K562 (cell line): ENCODE results near the gene CAPZA1. TPM values are rescaled to one million over a fixed set of nuclear protein-coding genes. Genes with fewer than 3 reads are reported as not detected.

Experiments
- ARID2 ChIP-seq: fragments of 450-650 bp; IDR thresholded peaks from 2 replicates; pipeline ENCODE4 v1.6.1; 2017; ENCODE audit warnings: antibody characterized with exemption, mild to moderate bottlenecking
- CREB3L1 ChIP-seq: fragments of 450-650 bp; IDR thresholded peaks from 2 replicates; pipeline ENCODE4 v1.6.1; 2014; ENCODE audit warnings: low read depth, mild to moderate bottlenecking, moderate library complexity, borderline replicate concordance
- FOXJ3 ChIP-seq: sonication (generic); formaldehyde crosslinking; IDR thresholded peaks from 2 replicates; pipeline ENCODE4 v1.4.0; 2020; ENCODE audit warnings: mild to moderate bottlenecking, missing genetic modification reagents
- HMGN3 ChIP-seq: IDR thresholded peaks from 2 replicates; pipeline ENCODE4 v1.6.1; 2011; ENCODE audit warnings: borderline replicate concordance, low read depth, mild to moderate bottlenecking, mixed read lengths, low read length; ENCODE audit not compliant: insufficient read length; ENCODE audit errors: extremely low read depth
- IRF2 ChIP-seq: sonication (generic); formaldehyde crosslinking; IDR thresholded peaks from 2 replicates; pipeline ENCODE4 v1.8.1; 2022; ENCODE audit warnings: mild to moderate bottlenecking, missing genetic modification reagents
- MEIS2 ChIP-seq: fragments of 450-650 bp; IDR thresholded peaks from 2 replicates; pipeline ENCODE4 v1.6.1; 2014; ENCODE audit warnings: mild to moderate bottlenecking; ENCODE audit not compliant: partially characterized antibody
- NCOA4 ChIP-seq: fragments of 450-650 bp; IDR thresholded peaks from 2 replicates; pipeline ENCODE4 v1.6.1; 2018; ENCODE audit warnings: mild to moderate bottlenecking; ENCODE audit not compliant: partially characterized antibody
- NFATC3 ChIP-seq: fragments of 450-650 bp; IDR thresholded peaks from 2 replicates; pipeline ENCODE4 v1.6.1; 2017; ENCODE audit warnings: mild to moderate bottlenecking
- NUFIP1 ChIP-seq: fragments of 450-650 bp; IDR thresholded peaks from 2 replicates; pipeline ENCODE4 v1.6.1; 2018; ENCODE audit not compliant: partially characterized antibody
- SREBF2 ChIP-seq: sonication (generic); formaldehyde crosslinking; IDR thresholded peaks from 2 replicates; pipeline ENCODE4 v1.4.0; 2020; ENCODE audit warnings: mild to moderate bottlenecking, missing genetic modification reagents
- SRSF9 ChIP-seq: fragments of 200-400 bp; formaldehyde crosslinking; IDR thresholded peaks from 2 replicates; pipeline ENCODE4 v1.6.1; 2017; ENCODE audit warnings: low read depth, low read length, borderline replicate concordance
- U2AF2 ChIP-seq: fragments of 200-400 bp; formaldehyde crosslinking; optimal IDR thresholded peaks from 2 replicates; pipeline ENCODE3; 2017; ENCODE audit warnings: low read depth, mild to moderate bottlenecking, low read length
- ZFP91 ChIP-seq: sonication (generic); formaldehyde crosslinking; IDR thresholded peaks from 2 replicates; pipeline ENCODE4 v1.8.0; 2022; ENCODE audit warnings: mild to moderate bottlenecking, missing genetic modification reagents
- ZMIZ1 ChIP-seq, 2 experiments: fragments of 150-350 bp in 1 of 2; IDR thresholded peaks; 2 replicates each; pipeline ENCODE4 v1.6.1; 2012 to 2016; ENCODE audit warnings: low read depth in 2 of 2, low read length in 2 of 2, mild to moderate bottlenecking in 1 of 2, moderate library complexity in 1 of 2
- ZNF146 ChIP-seq: IDR thresholded peaks from one replicate; pipeline ENCODE4 v1.6.1; 2018; ENCODE audit warnings: missing compliant biosample characterization; ENCODE audit not compliant: unreplicated experiment
- ZNF184 ChIP-seq: sonication (generic); formaldehyde crosslinking; IDR thresholded peaks from 2 replicates; pipeline ENCODE4 v1.5.0; 2020; ENCODE audit warnings: missing genetic modification reagents
- ZNF24 ChIP-seq: fragments of 450-650 bp; IDR thresholded peaks from 2 replicates; pipeline ENCODE4 v1.6.1; 2016
- ZNF280A ChIP-seq: fragments of 450-650 bp; IDR thresholded peaks from 2 replicates; pipeline ENCODE4 v1.6.1; 2018; ENCODE audit warnings: mild to moderate bottlenecking, low read depth; ENCODE audit not compliant: partially characterized antibody
- ZNF584 ChIP-seq: fragments of 200-800 bp; sonication (Bioruptor generic); IDR thresholded peaks from 2 replicates; pipeline ENCODE4 v1.6.1; 2016; ENCODE audit warnings: low read depth, mild to moderate bottlenecking, missing genetic modification characterization, missing compliant biosample characterization
- ZNF76 ChIP-seq: fragments of 250-450 bp; sonication (Bioruptor Pico); IDR thresholded peaks from 2 replicates; pipeline ENCODE4 v1.4.0; 2020; ENCODE audit warnings: mild to moderate bottlenecking, moderate library complexity, borderline replicate concordance
- polyA plus RNA-seq, 8 experiments: library from polyadenylated mRNA; depleted of rRNA in 4 of 8; stranded (reverse) in 5 of 8; unstranded in 3 of 8; fragments of >200 nt; fragmentation: Nextera tagmentation in 2 of 8; fragmentation: Illumina TruSeq in 1 of 8; extraction: Ambion mirVana in 2 of 8; extraction: Trizol in 1 of 8; gene quantifications; 2 replicates each; pipeline versions ENCODE4 v1.2.1 to v1.2.3, GENCODE V29; 2011 to 2014; ENCODE audit warnings: inconsistent platforms in 1 of 8, missing spikeins in 1 of 8
- total RNA-seq, 7 experiments: library from RNA; depleted of rRNA in 6 of 7; stranded (reverse); fragments of >200 nt in 6 of 7; fragmentation: Illumina TruSeq in 2 of 7; extraction: Trizol in 2 of 7; gene quantifications; 2 replicates each; pipeline versions ENCODE4 v1.2.1 to v1.2.3, GENCODE V29; 2011 to 2021; ENCODE audit warnings: low replicate concordance in 1 of 7

CAPZA1 gene
- total and polyA plus RNA-seq, 9 of the 15 experiments (the other 6 are each of a cell fraction or from before 2014, with no cell fraction given), result 237 to 1,020 (median 306) TPM

GRCh38 chr1:112707221-112708001 lies 87.8 kb downstream of the CAPZA1 start (continued):
- no peak for TF ChIP-seq ZNF280A
- TF ChIP-seq SREBF2 (CRISPR knock-in tag), result no peak
- 0 out of 4 replicates have a peak, but pooled peaks of 1 of the 2 experiments have one; percentile 9 for TF ChIP-seq ZMIZ1 (IDR thresholded peaks at IDR 0.05; ENCODE audit: low read depth in 2 of 2, low read length in 2 of 2)
- no peak for TF ChIP-seq U2AF2
- no peak for TF ChIP-seq ZNF76 (CRISPR knock-in tag)
- TF ChIP-seq ZNF146, result no peak
- no peak for TF ChIP-seq ZNF584 (CRISPR knock-in tag)
- TF ChIP-seq ZNF184 (CRISPR knock-in tag), result no peak
- TF ChIP-seq NUFIP1, result no peak
- no peak; the same call in 1 of the 2 replicates for TF ChIP-seq CREB3L1
- no peak for TF ChIP-seq MEIS2
- TF ChIP-seq ZNF24, result no peak
- peak; percentile 86; the same call in 1 of the 2 replicates for TF ChIP-seq ARID2
- no peak for TF ChIP-seq IRF2 (CRISPR knock-in tag)
- no peak for TF ChIP-seq FOXJ3 (CRISPR knock-in tag)
- TF ChIP-seq HMGN3, result peak; percentile 38
- TF ChIP-seq NCOA4, result no peak
- TF ChIP-seq SRSF9, result no peak
- TF ChIP-seq ZFP91 (CRISPR knock-in tag), result no peak
- TF ChIP-seq NFATC3, result no peak
